PFSK-1 (cell line): Measurements from ENCODE around the gene PHLDB3.

Source experiments
- REST ChIP-seq, 2 experiments: IDR thresholded peaks; 2 replicates each; pipeline versions ENCODE4 v1.6.1 to v1.8.0; 2011 to 2012; ENCODE audit warnings: low read depth in 2 of 2, low read length in 2 of 2, control low read depth in 1 of 2, inconsistent platforms in 1 of 2, mild to moderate bottlenecking in 1 of 2, moderate library complexity in 1 of 2; ENCODE audit not compliant: insufficient read depth in 1 of 2
- SIN3A ChIP-seq: IDR thresholded peaks from 2 replicates; pipeline ENCODE4 v1.6.1; 2012; ENCODE audit warnings: mild to moderate bottlenecking, low read length, moderate library complexity, borderline replicate concordance; ENCODE audit not compliant: insufficient read depth

GRCh38 chr19:43480574-43480973 lies 24.0 kb downstream of the PHLDB3 start:
- no peak for TF ChIP-seq REST (IDR thresholded peaks at IDR 0.05; ENCODE audit: insufficient read depth in 1 of 2, low read depth in 2 of 2, low read length in 2 of 2)
- no peak for TF ChIP-seq SIN3A
